C4-2B (cell line): ENCODE data around the gene LCP2.

Experiments
- H3K27ac ChIP-seq: fragments of 450-650 bp; 2 replicates; pipeline ENCODE4 v1.5.1; 2017
- ZFX ChIP-seq: fragments of 450-650 bp; IDR thresholded peaks from 2 replicates; pipeline ENCODE4 v1.6.1; 2017
- TF ChIP-seq, protein P1 (sequence below): fragments of 450-650 bp; conservative IDR thresholded peaks from 2 replicates; pipeline ENCODE4 v1.5.1; 2017; ENCODE audit warnings: mild to moderate bottlenecking

Gene LCP2

DNA sequence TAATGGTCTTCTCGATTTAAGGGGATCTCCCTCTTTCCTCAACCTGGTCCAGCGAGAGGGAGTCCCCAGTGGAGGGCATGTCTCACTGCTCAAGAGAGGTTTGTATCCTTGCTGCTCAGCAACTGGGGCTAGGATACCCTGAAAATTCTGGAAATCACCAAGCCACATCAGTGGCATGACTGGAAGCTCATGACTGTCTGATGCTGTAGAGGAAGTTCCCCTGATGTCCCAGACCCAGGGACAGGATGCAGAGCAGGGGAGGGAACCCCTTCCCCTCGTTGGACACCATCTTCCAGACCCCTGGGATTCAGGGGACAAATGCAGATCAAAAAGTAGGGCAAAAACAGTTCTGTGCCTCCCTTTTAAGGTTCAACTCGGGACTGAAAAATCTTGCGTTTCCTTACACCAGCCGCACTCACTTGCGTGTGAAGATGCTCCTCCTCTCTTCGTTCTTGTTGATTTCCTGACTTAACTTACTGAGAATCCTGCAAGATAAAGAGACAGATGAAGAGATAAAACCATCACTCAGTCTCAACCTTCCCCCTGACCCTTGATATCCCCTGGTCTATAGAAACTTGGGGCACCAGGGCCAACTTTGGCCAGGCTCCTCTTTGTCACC, 22.1 kb downstream of the LCP2 start:
- TF ChIP-seq, protein P1, sequence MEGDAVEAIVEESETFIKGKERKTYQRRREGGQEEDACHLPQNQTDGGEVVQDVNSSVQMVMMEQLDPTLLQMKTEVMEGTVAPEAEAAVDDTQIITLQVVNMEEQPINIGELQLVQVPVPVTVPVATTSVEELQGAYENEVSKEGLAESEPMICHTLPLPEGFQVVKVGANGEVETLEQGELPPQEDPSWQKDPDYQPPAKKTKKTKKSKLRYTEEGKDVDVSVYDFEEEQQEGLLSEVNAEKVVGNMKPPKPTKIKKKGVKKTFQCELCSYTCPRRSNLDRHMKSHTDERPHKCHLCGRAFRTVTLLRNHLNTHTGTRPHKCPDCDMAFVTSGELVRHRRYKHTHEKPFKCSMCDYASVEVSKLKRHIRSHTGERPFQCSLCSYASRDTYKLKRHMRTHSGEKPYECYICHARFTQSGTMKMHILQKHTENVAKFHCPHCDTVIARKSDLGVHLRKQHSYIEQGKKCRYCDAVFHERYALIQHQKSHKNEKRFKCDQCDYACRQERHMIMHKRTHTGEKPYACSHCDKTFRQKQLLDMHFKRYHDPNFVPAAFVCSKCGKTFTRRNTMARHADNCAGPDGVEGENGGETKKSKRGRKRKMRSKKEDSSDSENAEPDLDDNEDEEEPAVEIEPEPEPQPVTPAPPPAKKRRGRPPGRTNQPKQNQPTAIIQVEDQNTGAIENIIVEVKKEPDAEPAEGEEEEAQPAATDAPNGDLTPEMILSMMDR = no peak
- TF ChIP-seq ZFX = no peak
- no peak overlapping the region for H3K27ac ChIP-seq

DNA sequence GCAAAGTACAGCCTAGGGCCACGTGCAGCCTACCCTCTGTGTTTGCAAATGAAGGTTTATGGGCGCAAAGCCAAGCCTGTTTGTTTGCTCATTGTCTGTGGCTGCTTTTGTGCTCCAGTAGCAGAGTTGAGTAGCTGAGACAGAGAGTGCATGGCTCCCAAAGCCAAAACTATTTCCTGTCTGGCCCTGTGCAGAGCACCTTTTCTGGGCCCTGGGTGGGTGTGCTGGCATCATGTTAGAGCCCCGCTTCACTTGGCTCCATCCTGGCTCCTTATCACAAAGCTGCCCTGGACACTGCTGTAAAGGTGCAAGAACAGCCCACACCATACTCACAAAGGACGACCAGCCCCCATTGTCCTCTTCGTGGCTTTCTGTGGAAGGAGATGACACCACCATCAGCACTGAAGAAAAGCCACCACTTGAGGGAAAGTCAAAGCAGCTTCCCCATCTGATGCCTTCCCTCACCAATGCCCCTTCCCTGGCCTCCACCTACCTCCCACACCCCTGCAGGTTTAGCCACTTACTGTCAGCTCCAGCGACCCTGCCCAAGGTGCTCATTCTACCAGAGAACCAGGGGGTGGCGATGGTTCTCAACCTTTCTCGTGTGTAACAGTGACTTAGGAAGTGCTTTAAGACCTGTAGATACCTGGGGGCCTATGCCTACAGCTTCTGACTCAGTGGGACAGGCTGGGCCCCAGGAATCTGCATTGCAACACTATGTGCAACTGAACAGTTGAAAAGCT, 23.4 kb downstream of the LCP2 start:
- H3K27ac ChIP-seq = no peak overlapping the region
- TF ChIP-seq ZFX = no peak
- TF ChIP-seq, protein P1 = peak; percentile 19

DNA sequence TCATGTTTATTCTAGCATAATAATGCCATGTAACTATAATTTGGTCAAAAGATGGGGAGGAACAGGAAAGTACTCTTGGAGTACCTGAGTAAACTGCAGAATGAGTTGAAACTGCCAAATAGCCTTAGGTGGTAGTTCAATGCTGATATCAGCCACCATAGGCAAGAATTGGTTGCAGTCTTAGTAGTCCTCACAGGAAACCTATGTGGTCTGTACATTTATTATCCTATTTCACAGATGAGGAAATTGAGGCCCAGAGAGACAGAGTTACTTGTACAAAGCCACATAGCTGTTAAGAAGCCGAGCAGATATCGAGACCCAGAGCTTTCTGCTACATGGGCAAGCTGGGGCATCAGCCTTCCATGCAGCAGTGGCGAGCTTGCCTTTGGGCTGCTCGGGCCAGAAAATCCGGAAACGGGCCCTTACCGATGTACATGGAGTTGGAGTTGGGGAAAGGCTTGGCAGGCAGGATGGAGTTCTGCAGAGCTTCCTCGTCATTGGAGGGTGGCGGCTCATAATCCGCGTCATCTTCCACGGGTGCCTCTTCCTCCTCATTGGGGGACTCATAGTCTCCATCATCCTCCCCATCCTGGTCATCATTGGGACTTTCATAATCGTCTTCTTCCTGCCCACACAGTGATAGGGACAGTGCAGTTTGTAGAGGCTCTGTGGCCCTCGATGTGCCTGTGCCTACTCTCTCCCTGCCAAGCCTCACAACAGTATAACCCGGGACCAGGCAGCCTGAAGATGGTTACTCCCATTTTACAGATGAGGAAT, 27.1 kb downstream of the LCP2 start:
- TF ChIP-seq, protein P1 = no peak
- no peak for TF ChIP-seq ZFX
- no peak overlapping the region for H3K27ac ChIP-seq

DNA sequence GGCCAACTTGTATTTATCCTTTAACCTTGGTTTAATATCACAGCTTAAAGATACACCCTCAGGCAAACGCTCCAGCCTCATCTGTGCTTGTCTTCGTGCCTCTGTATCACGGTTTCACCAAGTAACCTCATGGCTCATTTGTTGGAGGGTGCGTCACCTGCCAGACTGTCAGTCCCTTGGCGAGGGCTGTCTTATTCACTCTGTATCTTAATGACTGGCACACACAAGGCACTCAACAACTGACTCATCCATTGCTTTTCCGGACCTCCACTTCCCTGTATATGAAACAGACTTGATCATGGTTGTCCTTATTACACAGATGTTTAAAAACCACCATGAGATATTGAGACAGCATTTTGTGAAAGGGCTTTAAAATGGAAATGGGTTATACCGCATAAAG, 28.0 kb downstream of the LCP2 start:
- no peak for TF ChIP-seq ZFX
- TF ChIP-seq, protein P1 = no peak
- H3K27ac ChIP-seq = no peak overlapping the region

DNA sequence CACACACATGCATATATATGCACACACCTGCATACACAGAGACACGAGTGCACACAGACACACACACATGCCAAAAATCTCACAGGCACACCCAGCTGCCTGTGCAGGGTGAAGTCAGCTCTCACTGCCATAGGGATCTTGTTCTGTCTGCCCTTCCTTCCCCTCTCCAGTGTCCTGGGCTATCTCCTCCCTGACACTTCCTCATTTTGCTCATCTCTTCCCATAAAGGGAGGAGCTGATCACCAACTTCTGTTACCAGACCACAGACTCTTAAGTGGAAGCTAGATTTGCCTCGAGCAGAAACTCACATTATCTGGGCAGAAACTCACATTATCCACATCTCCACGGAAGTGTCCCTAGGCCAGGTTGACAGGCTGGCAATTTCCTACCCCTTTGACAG, 28.7 kb downstream of the LCP2 start:
- H3K27ac ChIP-seq = no peak overlapping the region
- TF ChIP-seq ZFX = no peak
- TF ChIP-seq, protein P1 = no peak

DNA sequence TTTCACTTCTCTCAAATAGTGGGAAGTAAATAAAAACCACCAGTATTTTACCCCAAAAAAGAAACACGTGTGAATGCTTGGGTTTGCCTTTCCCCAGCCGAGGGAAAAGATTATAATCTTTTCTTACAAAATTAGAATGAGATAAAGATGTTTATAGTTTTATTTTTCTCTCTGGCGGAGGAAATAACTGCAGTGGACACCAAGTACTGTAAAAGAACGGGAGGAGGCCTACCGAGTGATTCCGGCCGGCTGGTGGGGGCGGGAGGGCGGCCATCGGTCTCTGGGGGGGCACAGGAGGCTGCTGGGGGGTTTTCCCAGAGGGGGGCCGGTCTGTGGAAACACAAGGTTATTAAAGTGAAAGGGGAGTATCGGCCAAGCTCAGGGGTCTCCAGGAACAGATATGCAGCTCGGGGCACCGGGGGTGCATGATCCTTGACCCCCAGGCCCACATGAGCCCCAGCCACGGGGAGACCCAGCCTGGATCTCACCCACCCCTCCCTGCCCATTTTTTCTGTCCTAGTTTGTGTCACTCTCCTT, 29.4 kb downstream of the LCP2 start:
- TF ChIP-seq ZFX = no peak
- TF ChIP-seq, protein P1 = peak; percentile 16
- no peak overlapping the region for H3K27ac ChIP-seq
